HG02938 (cell line): ENCODE data around the gene ZNF367.
"Not testable (repeated sequence)": the region's sequence is repeated elsewhere in the genome, so short reads cannot be mapped to it uniquely, and the experiment has no call there.

Source experiments
- ATAC-seq: cut with Tn5 transposase; IDR thresholded peaks from one replicate; pipeline ENCODE4 v1.9.1; 2021; ENCODE audit warnings: mild to moderate bottlenecking, moderate library complexity; ENCODE audit not compliant: unreplicated experiment

Gene ZNF367

GRCh38 chr9:96367943-96368342 is 50.2 kb downstream of the ZNF367 start:
- no peak for ATAC-seq

- ATAC-seq = no peak
Observed at GRCh38 chr9:96363175-96363967, 54.8 kb downstream of the ZNF367 start.

- ATAC-seq = not testable (repeated sequence)
Observed at GRCh38 chr9:96362119-96362518, 56.1 kb downstream of the ZNF367 start.

GRCh38 chr9:96361668-96362067 is 56.5 kb downstream of the ZNF367 start:
- no peak for ATAC-seq

- no peak for ATAC-seq
Observed at GRCh38 chr9:96360976-96361375, 57.2 kb downstream of the ZNF367 start.

- not testable (repeated sequence) for ATAC-seq
Observed at GRCh38 chr9:96360523-96360922, 57.6 kb downstream of the ZNF367 start.

GRCh38 chr9:96350866-96351265 is 67.3 kb downstream of the ZNF367 start:
- no peak for ATAC-seq

- no peak for ATAC-seq
Observed at GRCh38 chr9:96348261-96348660, 69.9 kb downstream of the ZNF367 start.

- ATAC-seq = no peak
Observed at GRCh38 chr9:96345551-96345950, 72.6 kb downstream of the ZNF367 start.

- no peak for ATAC-seq
Observed at GRCh38 chr9:96344458-96345180, 73.6 kb downstream of the ZNF367 start.

GRCh38 chr9:96343515-96344360 is 74.4 kb downstream of the ZNF367 start:
- no peak for ATAC-seq

GRCh38 chr9:96342571-96343245 is 75.5 kb downstream of the ZNF367 start:
- no peak for ATAC-seq

GRCh38 chr9:96340707-96341106 is 77.5 kb downstream of the ZNF367 start:
- ATAC-seq = no peak

- ATAC-seq = no peak
Observed at GRCh38 chr9:96338299-96338698, 79.9 kb downstream of the ZNF367 start.
